Stimulated activated naive CD8-positive, alpha-beta T cell treated with anti-CD3 and anti-CD28 coated beads, Interleukin-15, amount 100 ng/mL, for 72 hours (primary cell): ENCODE measurements around the gene CKS1B.

Experiments used
- ATAC-seq: fragments of 150-1000 bp; cut with Tn5 transposase; 2 replicates; pipeline ENCODE4 v1.10.0; 2021; ENCODE audit warnings: mild to moderate bottlenecking, moderate library complexity
- DNase-seq, 2 donors: peaks; one replicate each; pipeline ENCODE4 v3.0.0; 2021 to 2022
- H3K27ac Mint-ChIP-seq, 2 donors: one replicate each; pipeline ENCODE4 v1.8.0; 2022; ENCODE audit warnings: mild to moderate bottlenecking in 2 of 2, mixed read lengths in 2 of 2, moderate library complexity in 2 of 2
- H3K27me3 Mint-ChIP-seq: one replicate; pipeline ENCODE4 v1.8.0; 2022; ENCODE audit warnings: mixed read lengths
- H3K4me1 Mint-ChIP-seq: one replicate; pipeline ENCODE4 v1.8.0; 2022; ENCODE audit warnings: mild to moderate bottlenecking, mixed read lengths
- H3K4me3 Mint-ChIP-seq, 2 donors: one replicate each; pipeline ENCODE4 v1.8.0; 2022; ENCODE audit warnings: mild to moderate bottlenecking in 2 of 2, mixed read lengths in 2 of 2, moderate library complexity in 1 of 2
- H3K9me3 Mint-ChIP-seq, 2 donors: one replicate each; pipeline ENCODE4 v1.8.0; 2022; ENCODE audit warnings: mixed read lengths in 2 of 2

The CKS1B gene

DNA sequence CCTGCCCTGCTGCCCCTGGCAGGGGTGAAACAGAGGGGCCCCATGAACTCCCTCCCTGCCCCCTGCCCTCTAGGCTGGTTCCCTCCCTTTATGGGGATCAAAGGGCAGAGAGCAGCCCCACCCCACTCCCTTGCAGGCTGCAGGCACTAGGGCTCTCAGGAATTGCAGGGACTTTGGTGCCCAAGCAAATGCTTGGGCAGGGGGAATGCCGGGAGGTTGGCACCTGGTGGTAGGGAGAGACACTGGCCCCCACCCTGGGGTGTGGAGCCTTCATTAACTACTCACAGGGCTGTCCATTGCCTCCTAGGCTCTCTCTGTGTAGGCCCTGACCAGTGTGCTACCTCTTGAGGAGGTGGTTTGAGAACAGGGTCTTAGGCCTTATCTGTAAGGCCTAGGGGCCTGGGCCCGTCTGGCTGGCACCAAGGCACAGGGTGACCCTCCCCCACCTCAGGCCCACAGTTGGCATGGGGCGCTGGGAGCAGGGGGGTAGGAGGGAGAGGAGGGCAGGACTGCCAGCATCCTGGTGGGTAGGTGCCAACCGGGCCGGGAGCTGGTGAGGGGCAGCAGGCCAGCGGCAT lies 32.9 kb downstream of the CKS1B start:
- Mint-ChIP-seq H3K27me3 (no peaks in the 10 kb centered on the region), H3K4me3 (no peak overlapping the region), H3K9me3 (no peaks in the 10 kb centered on the region), H3K27ac (peak overlapping the region in 1 of 2 donors; percentile 99), H3K4me1 (peaks cover 90% of the 10 kb centered on the region)
- no peak for ATAC-seq
- no peak for DNase-seq

DNA sequence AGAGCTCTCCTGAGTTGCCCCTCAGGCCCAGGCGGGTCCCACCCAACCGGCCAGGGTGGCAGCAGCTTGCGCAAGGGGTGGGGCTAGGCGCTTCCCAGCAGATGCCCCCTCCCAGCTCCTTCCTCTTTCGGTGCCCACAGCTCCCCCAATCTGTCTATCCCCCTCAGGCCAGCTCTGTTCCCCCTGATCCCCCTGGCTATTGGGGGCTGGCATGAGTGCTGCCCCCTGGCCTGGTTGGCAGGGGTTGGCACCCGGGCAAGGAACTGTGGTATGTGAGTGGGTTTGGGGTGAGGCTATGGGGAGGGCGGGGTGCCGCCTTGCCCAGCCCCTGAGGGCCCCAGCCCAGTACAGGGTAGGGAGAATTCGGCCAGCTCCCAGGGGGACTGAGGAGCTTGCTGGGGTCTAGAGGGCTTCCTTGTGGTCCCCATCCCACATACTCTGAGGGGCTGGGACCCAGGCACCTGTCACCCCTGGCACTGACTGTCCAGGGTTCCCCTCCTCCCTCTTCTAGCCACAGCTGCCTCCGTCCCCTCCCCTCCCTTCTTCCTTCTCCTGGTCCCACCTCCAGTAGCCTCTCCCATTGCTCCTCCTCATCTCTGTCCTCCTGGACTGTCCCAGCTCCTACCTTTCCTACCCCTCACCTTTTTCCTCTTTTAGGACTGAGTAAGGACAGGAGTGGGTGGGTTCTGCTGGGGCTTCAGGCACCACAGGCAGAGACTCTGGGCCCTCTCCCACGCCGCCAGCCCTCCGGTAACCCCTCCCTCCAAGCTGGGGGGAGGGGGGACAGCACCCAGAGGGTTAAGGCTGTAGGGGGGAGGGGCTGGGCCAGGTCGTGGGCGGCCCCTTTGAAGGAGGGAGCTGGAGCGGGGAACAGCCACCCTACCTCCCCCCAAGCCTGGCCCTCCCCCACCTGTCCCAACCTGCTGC lies 33.8 kb downstream of the CKS1B start:
- peak overlapping the region in 1 of 2 donors; percentile 66 for H3K4me3 Mint-ChIP-seq
- no peak for DNase-seq
- no peaks in the 10 kb centered on the region for H3K9me3 Mint-ChIP-seq

DNA sequence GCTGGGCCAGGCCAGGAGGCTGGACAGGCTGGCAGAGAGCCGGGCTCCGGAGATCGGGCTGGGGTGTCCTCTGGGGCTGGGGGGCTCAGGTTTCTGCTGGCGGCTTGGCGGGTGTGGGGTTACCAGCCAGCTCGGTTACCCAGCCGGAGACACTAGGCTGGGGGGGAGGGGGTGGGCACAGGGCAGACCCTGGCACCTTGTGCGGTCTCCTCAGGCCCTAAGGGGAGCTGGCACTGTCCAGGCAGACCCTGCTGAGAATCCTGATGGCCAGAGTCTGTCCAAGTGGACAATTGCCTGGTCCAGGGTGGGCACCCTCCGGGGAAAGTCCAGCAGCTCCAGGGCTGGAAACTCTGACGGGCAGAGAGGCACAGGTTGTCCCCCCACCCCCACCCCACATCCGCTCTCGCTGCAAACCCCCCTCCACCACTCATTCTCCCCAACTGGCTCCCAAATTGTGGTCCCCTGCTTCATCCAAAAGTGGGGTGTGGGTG lies 34.8 kb downstream of the CKS1B start:
- Mint-ChIP-seq H3K4me1 (peaks cover 100% of the 10 kb centered on the region), H3K9me3 (no peaks in the 10 kb centered on the region), H3K27ac (peak overlapping the region in 1 of 2 donors; percentile 89), H3K4me3 (peak overlapping the region; percentile 70 to 74), H3K27me3 (no peaks in the 10 kb centered on the region)
- ATAC-seq, result no peak
- no peak for DNase-seq

More for the DNA sequence above, 33.8 kb downstream of the CKS1B start:
- Mint-ChIP-seq H3K27ac (peak overlapping the region in 1 of 2 donors; percentile 89), H3K4me1 (peaks cover 99% of the 10 kb centered on the region), H3K27me3 (no peaks in the 10 kb centered on the region)
- no peak for ATAC-seq

DNA sequence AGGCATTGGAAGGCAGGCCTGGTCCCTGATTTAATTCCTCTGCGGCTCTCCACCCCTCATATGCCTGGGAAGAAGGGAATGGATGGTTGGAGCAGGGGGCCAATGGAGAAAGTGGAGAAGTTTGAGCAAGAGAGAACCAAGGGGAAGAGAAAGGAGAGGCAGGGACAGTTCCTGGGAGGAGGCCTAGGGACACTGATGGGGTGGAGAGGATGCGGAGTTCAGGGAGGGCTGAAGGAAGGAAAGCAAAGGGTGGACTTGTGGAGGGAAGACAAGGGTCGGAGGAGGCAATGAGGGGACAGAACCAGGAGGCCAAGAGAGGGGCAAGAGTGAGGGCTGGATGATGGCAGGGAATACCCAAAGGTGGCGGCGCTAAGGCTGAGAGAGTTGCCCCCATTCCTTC lies 35.3 kb downstream of the CKS1B start:
- Mint-ChIP-seq H3K4me3 (peak overlapping the region; percentile 58 to 73), H3K27ac (no peak overlapping the region), H3K4me1 (peaks cover 99% of the 10 kb centered on the region), H3K9me3 (no peaks in the 10 kb centered on the region), H3K27me3 (no peaks in the 10 kb centered on the region)
- DNase-seq, result no peak
- ATAC-seq, result no peak

DNA sequence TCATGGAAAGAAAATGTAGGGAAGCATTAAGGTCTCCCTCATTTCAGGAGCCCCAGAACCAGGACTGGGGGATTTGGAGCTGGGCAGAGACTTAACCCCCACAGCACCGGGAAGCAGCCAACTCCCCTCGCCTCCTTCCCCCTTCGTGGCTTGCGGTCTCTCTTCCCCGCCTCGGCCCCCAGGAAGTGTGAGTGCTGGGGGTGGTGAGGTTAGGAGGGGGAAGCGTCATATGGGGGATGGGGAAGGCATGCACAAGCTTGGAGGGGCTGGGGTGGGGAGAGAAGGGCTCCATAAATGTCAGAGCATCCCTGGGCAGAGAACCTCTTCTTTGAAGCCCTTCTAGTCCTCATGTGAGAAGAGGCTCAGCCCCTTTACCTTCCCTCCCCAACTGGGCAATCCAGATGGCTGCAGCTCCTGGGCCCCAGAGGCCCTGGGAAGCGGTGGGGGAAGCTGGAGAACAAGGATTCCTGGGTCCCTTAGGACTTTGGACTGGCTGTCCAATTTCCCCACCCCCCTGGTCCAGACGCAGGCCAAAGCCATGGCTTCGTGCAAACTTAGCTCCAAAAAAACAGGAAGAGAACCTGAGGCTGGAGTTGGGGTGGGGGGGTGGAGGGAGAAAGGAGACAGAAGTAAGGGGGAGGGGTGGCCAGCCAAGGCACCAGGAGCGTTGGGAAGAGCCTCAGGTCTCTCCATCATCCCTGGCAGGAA lies 35.9 kb downstream of the CKS1B start:
- peak overlapping the region in 1 of 2 donors; percentile 23 for H3K27ac Mint-ChIP-seq
- ATAC-seq, result no peak
- H3K9me3 Mint-ChIP-seq, result no peaks in the 10 kb centered on the region
- H3K27me3 Mint-ChIP-seq, result no peaks in the 10 kb centered on the region
- DNase-seq, result no peak
- H3K4me1 Mint-ChIP-seq, result peaks cover 94% of the 10 kb centered on the region
- H3K4me3 Mint-ChIP-seq, result peak overlapping the region; percentile 58 to 73

DNA sequence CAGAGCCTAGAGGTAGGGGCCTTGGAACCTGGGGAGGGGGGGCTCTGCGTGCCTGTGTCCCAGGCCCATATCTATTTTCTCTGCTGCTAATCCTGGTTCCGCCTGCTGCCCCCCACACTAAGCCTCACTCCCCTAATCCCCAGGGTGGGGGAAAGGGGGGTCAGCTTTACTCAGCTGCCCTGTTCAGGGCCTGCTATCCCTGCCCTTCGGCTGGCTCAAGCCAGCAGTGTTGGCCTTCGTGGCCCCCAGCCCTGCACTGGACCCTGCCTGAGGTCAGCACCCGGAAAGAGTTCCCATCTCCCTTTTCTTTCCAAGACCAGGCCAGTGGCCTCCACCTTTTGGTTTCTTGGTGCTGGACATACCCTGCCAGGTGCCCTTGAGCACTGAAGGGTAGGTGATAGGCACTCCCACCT lies 36.5 kb downstream of the CKS1B start:
- peaks cover 94% of the 10 kb centered on the region for H3K4me1 Mint-ChIP-seq
- no peak for ATAC-seq
- H3K27ac Mint-ChIP-seq, result no peak overlapping the region
- H3K9me3 Mint-ChIP-seq, result no peaks in the 10 kb centered on the region
- no peak for DNase-seq
- H3K27me3 Mint-ChIP-seq, result peaks cover 3% of the 10 kb centered on the region
- peak overlapping the region; percentile 30 to 52 for H3K4me3 Mint-ChIP-seq

DNA sequence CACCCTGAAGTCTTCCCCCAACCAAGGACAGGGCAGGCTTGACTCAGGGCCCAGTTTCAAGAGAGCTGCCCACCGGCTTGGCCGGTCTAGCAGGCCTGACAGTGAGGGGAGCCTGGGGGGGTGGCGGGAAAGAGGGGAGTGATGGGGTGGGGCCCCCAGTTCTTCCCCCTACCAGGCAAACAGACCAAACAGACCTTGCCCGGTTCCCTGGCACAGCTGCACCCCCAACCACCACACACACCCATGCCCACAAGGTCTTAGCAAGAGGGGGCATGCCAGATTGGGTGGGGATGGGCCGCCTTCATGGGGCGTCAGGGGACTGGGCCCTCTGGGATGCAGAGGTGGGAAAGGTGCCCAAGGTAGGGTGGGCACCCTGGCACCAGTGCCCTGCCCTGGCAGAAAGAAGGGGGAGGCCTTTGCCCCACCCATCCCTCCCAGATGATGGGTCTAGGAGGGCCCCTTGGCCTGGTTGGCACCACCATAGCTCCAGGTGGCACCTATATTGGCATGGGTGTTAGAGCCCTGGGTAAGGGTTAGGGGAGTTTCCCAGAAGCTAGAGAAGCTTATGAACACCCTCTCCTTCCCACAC lies 37.0 kb downstream of the CKS1B start:
- Mint-ChIP-seq H3K4me3 (no peak overlapping the region), H3K27ac (no peak overlapping the region), H3K4me1 (peaks cover 94% of the 10 kb centered on the region), H3K27me3 (peaks cover 7% of the 10 kb centered on the region), H3K9me3 (no peaks in the 10 kb centered on the region)
- DNase-seq (no peak), ATAC-seq (no peak)

DNA sequence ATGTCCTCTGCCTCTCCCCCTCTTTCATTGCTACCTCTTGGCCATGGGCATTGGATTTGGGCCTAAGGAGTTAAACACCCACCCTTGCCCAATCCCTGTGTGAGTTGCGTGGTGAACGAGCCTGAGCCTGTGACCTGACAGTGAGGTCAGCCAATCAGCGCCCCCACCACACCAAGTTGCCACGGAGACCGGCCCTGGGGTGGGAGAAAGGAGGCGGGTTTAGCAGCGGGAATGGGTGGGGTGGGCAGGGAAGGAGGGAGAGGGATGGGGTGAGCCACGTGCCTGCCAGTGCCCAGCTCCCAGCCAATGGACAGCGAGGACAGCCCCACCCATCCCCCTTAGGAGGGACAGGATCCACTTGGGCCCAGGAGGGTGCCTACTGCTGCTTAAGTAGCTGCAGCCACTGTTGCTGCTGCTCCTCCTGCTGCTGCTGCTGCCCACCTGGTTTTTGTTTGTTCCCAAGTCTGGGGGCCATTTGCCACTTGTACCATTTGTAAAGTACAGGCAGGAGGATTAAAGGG lies 37.6 kb downstream of the CKS1B start:
- Mint-ChIP-seq H3K27me3 (peaks cover 7% of the 10 kb centered on the region), H3K9me3 (no peaks in the 10 kb centered on the region), H3K27ac (no peak overlapping the region), H3K4me1 (peaks cover 94% of the 10 kb centered on the region), H3K4me3 (no peak overlapping the region)
- no peak for DNase-seq
- ATAC-seq, result no peak

DNA sequence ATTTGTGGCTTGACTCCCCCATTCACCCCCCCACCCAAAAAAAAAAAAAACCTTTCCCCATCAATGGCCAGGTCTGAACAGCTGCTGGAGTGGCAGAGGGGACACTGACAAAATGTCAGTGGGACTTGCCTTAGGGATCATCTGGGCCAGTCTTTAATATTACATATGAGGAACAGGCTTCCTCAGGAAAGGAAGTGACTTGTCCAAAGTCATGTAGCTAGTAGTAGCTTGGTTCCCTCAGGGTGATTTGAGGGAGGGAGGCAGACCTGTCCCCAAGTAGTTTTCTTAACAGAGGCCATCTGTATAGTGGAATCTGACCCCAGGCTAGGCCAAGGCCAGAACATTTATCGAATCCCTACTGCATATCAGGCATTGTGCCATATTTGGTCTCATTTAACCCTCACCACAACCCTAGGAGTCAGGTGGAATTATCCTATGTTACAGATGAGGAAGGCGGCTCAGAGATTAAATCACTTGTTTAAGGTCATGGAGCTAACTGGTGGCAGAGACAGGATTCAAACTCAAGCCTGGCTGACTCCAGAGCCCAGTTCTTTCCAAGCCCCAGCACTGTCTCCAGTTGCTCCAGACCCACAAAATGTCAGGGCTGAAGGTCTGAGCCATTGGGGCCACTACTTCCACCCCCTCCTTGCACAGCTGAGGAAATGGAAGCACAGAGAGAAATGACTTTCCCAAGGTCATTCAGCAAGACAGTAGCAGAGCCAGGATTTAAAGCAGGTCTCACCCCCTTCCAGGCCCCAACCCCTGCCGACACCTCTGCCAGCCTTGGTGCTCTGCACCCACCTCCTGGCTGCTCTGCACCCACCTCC lies 38.5 kb downstream of the CKS1B start:
- no peaks in the 10 kb centered on the region for H3K9me3 Mint-ChIP-seq
- H3K27ac Mint-ChIP-seq, result peak overlapping the region in 1 of 2 donors; percentile 63
- no peak for DNase-seq
- no peak for ATAC-seq
- peak overlapping the region; percentile 17 to 42 for H3K4me3 Mint-ChIP-seq
- peaks cover 7% of the 10 kb centered on the region for H3K27me3 Mint-ChIP-seq
- peaks cover 94% of the 10 kb centered on the region for H3K4me1 Mint-ChIP-seq

DNA sequence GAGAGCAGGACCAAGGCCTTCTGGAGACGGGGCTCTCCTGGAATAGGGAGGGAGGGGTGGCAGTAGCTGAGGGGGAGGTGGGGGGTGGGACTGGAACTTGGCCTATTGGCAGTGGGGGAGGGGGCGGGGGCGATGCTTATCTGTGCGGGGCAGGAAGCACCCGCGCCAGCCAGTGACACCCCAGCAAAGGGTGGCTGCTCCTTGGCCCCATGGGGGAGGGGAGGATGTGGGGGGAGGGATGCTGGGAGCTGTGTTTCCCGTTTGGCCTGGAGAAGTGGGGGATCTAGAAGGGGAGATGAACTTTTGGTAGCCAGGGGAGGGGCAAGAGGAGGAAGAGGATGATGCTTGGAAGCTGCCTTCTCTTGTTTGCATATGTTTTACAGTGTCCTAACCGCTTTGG lies 39.2 kb downstream of the CKS1B start:
- DNase-seq (no peak), ATAC-seq (no peak)
- H3K4me1 Mint-ChIP-seq, result peaks cover 90% of the 10 kb centered on the region
- H3K4me3 Mint-ChIP-seq, result peak overlapping the region in 1 of 2 donors; percentile 42
- H3K27me3 Mint-ChIP-seq, result peaks cover 7% of the 10 kb centered on the region
- no peaks in the 10 kb centered on the region for H3K9me3 Mint-ChIP-seq
- H3K27ac Mint-ChIP-seq, result no peak overlapping the region

DNA sequence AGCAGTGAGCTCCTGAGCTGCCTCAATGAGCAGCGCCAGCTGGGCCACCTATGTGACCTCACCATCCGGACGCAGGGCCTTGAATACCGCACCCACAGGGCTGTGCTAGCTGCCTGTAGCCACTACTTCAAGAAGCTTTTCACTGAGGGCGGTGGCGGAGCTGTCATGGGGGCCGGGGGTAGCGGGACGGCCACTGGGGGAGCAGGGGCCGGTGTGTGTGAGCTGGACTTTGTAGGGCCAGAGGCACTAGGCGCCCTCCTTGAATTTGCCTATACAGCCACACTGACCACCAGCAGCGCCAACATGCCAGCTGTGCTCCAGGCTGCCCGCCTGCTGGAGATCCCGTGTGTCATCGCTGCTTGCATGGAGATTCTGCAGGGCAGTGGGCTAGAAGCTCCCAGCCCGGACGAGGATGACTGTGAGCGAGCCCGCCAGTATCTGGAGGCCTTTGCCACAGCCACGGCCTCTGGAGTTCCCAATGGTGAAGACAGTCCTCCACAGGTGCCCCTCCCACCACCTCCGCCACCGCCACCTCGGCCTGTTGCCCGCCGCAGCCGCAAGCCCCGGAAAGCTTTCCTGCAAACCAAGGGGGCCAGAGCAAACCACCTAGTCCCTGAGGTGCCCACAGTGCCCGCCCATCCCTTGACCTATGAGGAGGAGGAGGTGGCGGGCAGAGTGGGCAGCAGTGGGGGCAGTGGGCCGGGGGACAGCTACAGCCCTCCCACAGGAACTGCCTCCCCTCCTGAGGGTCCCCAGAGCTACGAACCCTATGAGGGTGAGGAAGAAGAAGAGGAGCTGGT lies 40.4 kb downstream of the CKS1B start:
- DNase-seq (no peak), ATAC-seq (no peak)
- Mint-ChIP-seq H3K27ac (no peak overlapping the region), H3K4me1 (peaks cover 85% of the 10 kb centered on the region), H3K27me3 (peaks cover 17% of the 10 kb centered on the region), H3K9me3 (no peaks in the 10 kb centered on the region), H3K4me3 (no peak overlapping the region)

DNA sequence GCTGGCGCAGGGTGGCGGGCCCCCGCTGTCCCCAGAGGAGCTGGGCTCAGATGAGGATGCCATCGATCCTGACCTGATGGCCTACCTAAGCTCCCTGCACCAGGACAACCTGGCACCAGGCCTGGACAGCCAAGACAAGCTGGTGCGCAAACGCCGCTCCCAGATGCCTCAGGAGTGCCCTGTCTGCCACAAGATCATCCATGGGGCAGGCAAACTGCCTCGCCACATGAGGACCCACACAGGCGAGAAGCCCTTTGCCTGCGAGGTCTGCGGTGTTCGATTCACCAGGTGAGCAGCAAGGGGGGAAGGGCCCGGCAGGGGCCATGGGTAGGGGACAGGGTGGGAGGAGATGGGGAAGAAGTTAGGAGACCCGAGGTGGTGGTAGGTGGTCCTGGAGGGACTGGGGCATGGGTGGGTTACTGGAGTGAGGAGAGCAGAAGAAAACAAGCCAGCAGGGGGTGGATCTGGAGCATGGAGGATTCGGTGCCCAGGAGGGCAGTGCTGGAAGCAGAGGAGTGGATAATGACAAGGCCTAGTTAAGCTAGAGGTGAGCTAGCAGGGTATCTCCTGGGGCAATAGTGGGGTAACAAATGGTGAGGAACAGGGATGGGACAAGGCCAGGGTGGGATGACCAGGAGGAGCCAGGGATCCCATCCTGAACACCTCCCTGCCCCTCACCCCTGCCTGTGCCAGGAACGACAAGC lies 41.2 kb downstream of the CKS1B start:
- peaks cover 22% of the 10 kb centered on the region for H3K27me3 Mint-ChIP-seq
- ATAC-seq (no peak), DNase-seq (no peak)
- H3K4me3 Mint-ChIP-seq, result peak overlapping the region; percentile 13 to 14
- no peaks in the 10 kb centered on the region for H3K9me3 Mint-ChIP-seq
- peaks cover 79% of the 10 kb centered on the region for H3K4me1 Mint-ChIP-seq
- no peak overlapping the region for H3K27ac Mint-ChIP-seq

DNA sequence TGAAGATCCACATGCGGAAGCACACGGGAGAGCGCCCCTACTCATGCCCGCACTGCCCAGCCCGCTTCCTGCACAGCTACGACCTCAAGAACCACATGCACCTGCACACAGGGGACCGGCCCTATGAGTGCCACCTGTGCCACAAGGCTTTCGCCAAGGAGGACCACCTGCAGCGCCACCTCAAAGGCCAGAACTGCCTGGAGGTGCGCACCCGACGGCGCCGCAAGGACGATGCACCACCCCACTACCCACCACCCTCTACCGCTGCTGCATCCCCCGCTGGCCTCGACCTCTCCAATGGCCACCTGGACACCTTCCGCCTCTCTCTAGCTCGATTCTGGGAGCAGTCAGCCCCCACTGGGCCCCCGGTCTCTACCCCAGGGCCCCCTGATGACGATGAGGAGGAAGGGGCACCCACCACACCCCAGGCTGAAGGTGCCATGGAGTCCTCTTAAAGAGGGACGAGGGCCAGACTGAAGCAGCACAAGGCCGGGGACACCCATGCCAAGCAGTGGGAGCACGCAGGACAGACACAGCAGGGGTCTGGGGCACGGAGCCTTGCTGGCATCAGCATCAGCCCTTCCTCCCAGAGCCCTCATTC lies 41.9 kb downstream of the CKS1B start:
- peak overlapping the region; percentile 51 to 55 for H3K4me3 Mint-ChIP-seq
- H3K4me1 Mint-ChIP-seq, result peaks cover 73% of the 10 kb centered on the region
- H3K27me3 Mint-ChIP-seq, result peaks cover 22% of the 10 kb centered on the region
- DNase-seq (no peak), ATAC-seq (peak; percentile 8)
- peak overlapping the region in 1 of 2 donors; percentile 43 for H3K27ac Mint-ChIP-seq
- no peaks in the 10 kb centered on the region for H3K9me3 Mint-ChIP-seq
